NCI-H524 (cell line): ENCODE results near the gene DPF3.

ENCODE experiments used
- DNase-seq, 2 experiments: peaks; one replicate each; lab custom pipeline; 2025; lab: John Stamatoyannopoulos, UW

Gene DPF3

GRCh38 chr14:72904840-72905561 is 11.1 kb upstream of the DPF3 start:
- peak; percentile 79 to 86 for DNase-seq

- DNase-seq = no peak
Observed at GRCh38 chr14:72904218-72904617, 10.3 kb upstream of the DPF3 start.

GRCh38 chr14:72903716-72904115 is 9.8 kb upstream of the DPF3 start:
- DNase-seq = no peak

- no peak for DNase-seq
Observed at GRCh38 chr14:72902801-72903530, 9.1 kb upstream of the DPF3 start.

GRCh38 chr14:72901361-72901760 is 7.5 kb upstream of the DPF3 start:
- DNase-seq = no peak

GRCh38 chr14:72898448-72898847 is 4.5 kb upstream of the DPF3 start:
- no peak for DNase-seq

- peak; percentile 62 to 76 for DNase-seq
Observed at GRCh38 chr14:72894623-72895378, 900 bp upstream of the DPF3 start.

- DNase-seq = no peak
Observed at GRCh38 chr14:72894323-72894622, 372 bp upstream of the DPF3 start.

GRCh38 chr14:72892879-72893635 is 844 bp downstream of the DPF3 start:
- peak; percentile 49 to 58 for DNase-seq

GRCh38 chr14:72892103-72892878 is 1.6 kb downstream of the DPF3 start:
- peak; percentile 42 to 75 for DNase-seq

GRCh38 chr14:72891666-72892102 is 2.2 kb downstream of the DPF3 start:
- no peak for DNase-seq

GRCh38 chr14:72889366-72889765 is 4.5 kb downstream of the DPF3 start:
- no peak for DNase-seq

- DNase-seq = no peak
Observed at GRCh38 chr14:72888636-72889201, 5.2 kb downstream of the DPF3 start.

- peak in 1 of 2 experiments; percentile 23 for DNase-seq
Observed at GRCh38 chr14:72888192-72888591, 5.7 kb downstream of the DPF3 start.

GRCh38 chr14:72887514-72887913 is 6.4 kb downstream of the DPF3 start:
- no peak for DNase-seq

GRCh38 chr14:72884386-72884785 is 9.5 kb downstream of the DPF3 start:
- DNase-seq = no peak

- DNase-seq = no peak
Observed at GRCh38 chr14:72883961-72884360, 9.9 kb downstream of the DPF3 start.

- DNase-seq = no peak
Observed at GRCh38 chr14:72883109-72883508, 10.8 kb downstream of the DPF3 start.

GRCh38 chr14:72882463-72882862 is 11.4 kb downstream of the DPF3 start:
- DNase-seq = no peak

- no peak for DNase-seq
Observed at GRCh38 chr14:72882047-72882446, 11.9 kb downstream of the DPF3 start.

GRCh38 chr14:72881543-72881942 is 12.4 kb downstream of the DPF3 start:
- no peak for DNase-seq
